OCI-LY3 (cell line): ENCODE results near the gene RPRD1A.
"Not testable (repeated sequence)": the region's sequence is repeated elsewhere in the genome, so short reads cannot be mapped to it uniquely, and the experiment has no call there.

Experiments used
- H2AFZ ChIP-seq: fragments of 200-600, 300-600 bp; shearing (Covaris generic); 2 replicates; pipeline ENCODE4 v1.6.0; 2014; ENCODE audit warnings: antibody characterized with exemption, low read depth, low read length
- H3K27ac ChIP-seq: fragments of 200-600, 300-600 bp; sonication (generic); 2 replicates; pipeline ENCODE4 v1.5.1; 2014; ENCODE audit warnings: mild to moderate bottlenecking, low read length, moderate library complexity, mixed read lengths
- H3K27me3 ChIP-seq: fragments of 200-600, 300-600 bp; sonication (generic); 2 replicates; pipeline ENCODE4 v1.6.1; 2014; ENCODE audit warnings: low read depth, low read length, mixed read lengths
- H3K36me3 ChIP-seq: fragments of 200-600, 300-600 bp; sonication (generic); replicated peaks from 2 replicates; pipeline ENCODE3; 2014; ENCODE audit warnings: low read depth, low read length, mixed read lengths
- H3K4me1 ChIP-seq: fragments of 300-600, 200-600 bp; sonication (generic); 2 replicates; pipeline ENCODE4 v1.6.1; 2014; ENCODE audit warnings: low read length, mixed read lengths
- H3K4me2 ChIP-seq: fragments of 200-600, 300-600 bp; sonication (generic); 2 replicates; pipeline ENCODE4 v1.6.1; 2014; ENCODE audit warnings: low read length, mixed read lengths
- H3K4me3 ChIP-seq: fragments of 300-600, 200-600 bp; sonication (generic); 2 replicates; pipeline ENCODE4 v1.5.1; 2014; ENCODE audit warnings: antibody characterized with exemption, mild to moderate bottlenecking, low read length, moderate library complexity
- H3K79me2 ChIP-seq: fragments of 300-600, 200-600 bp; shearing (Covaris generic); 2 replicates; pipeline ENCODE4 v1.6.1; 2014; ENCODE audit warnings: mild to moderate bottlenecking, low read length, mixed read lengths
- H3K9ac ChIP-seq: fragments of 300-600, 200-600 bp; shearing (Covaris generic); 2 replicates; pipeline ENCODE4 v1.6.0; 2014; ENCODE audit warnings: mild to moderate bottlenecking, low read length, moderate library complexity
- H3K9me3 ChIP-seq: fragments of 200-600, 300-600 bp; shearing (Covaris generic); 2 replicates; pipeline ENCODE4 v1.6.1; 2014; ENCODE audit warnings: low read length, mixed read lengths; ENCODE audit not compliant: insufficient read depth
- H4K20me1 ChIP-seq: fragments of 200-600, 300-600 bp; sonication (generic); 2 replicates; pipeline ENCODE4 v1.6.1; 2016; ENCODE audit warnings: low read length, mixed read lengths; ENCODE audit not compliant: insufficient read depth
- CTCF ChIP-seq: fragments of 200-600, 300-600 bp; sonication (generic); IDR thresholded peaks from 2 replicates; pipeline ENCODE4 v1.5.1; 2014; ENCODE audit warnings: antibody characterized with exemption, low read length, low read depth
- EZH2phosphoT487 ChIP-seq: fragments of 200-600 bp; shearing (Covaris generic); IDR thresholded peaks from 2 replicates; pipeline ENCODE4 v1.6.1; 2018; ENCODE audit warnings: antibody characterized with exemption, mixed run types, low read depth

RPRD1A gene

GRCh38 chr18:36073676-36074075 is 6.3 kb upstream of the RPRD1A start:
- Histone ChIP-seq H3K4me2 (no peak overlapping the region), H4K20me1 (no peaks in the 10 kb centered on the region), H2AFZ (no peak overlapping the region), H3K79me2 (no peaks in the 10 kb centered on the region), H3K4me1 (no peaks in the 10 kb centered on the region), H3K27ac (no peak overlapping the region), H3K9me3 (no peaks in the 10 kb centered on the region), H3K36me3 (no peaks in the 10 kb centered on the region), H3K9ac (no peak overlapping the region), H3K4me3 (no peak overlapping the region), H3K27me3 (peaks cover 9% of the 10 kb centered on the region; the same call in 1 of the 2 replicates)
- no peak for TF ChIP-seq EZH2phosphoT487
- no peak for TF ChIP-seq CTCF

GRCh38 chr18:36072406-36072805 is 5.0 kb upstream of the RPRD1A start:
- H3K9ac ChIP-seq, H3K4me1 ChIP-seq, H3K36me3 ChIP-seq, H3K9me3 ChIP-seq, H2AFZ ChIP-seq, H3K4me2 ChIP-seq, H3K4me3 ChIP-seq, H3K79me2 ChIP-seq, H4K20me1 ChIP-seq, H3K27me3 ChIP-seq, H3K27ac ChIP-seq: not testable (repeated sequence)

GRCh38 chr18:36066686-36067054 is 689 bp downstream of the RPRD1A start:
- Histone ChIP-seq H3K79me2 (peaks cover 57% of the 10 kb centered on the region), H3K4me2 (peak overlapping the region; percentile 85), H3K27me3 (no peaks in the 10 kb centered on the region), H3K4me1 (peaks cover 13% of the 10 kb centered on the region; the same call in 1 of the 2 replicates), H3K9me3 (no peaks in the 10 kb centered on the region), H4K20me1 (peaks cover 31% of the 10 kb centered on the region), H3K27ac (peak overlapping the region; percentile 63), H3K9ac (peak overlapping the region; percentile 86), H2AFZ (0 out of 2 replicates have a peak overlapping the region, but pooled peaks have one; percentile 62), H3K4me3 (peak overlapping the region; percentile 93), H3K36me3 (no peaks in the 10 kb centered on the region)
- TF ChIP-seq EZH2phosphoT487 (no peak), CTCF (no peak)

- TF ChIP-seq EZH2phosphoT487 = no peak
- TF ChIP-seq CTCF = no peak
- peak overlapping the region; percentile 85 for H3K4me2 ChIP-seq
- H3K27me3 ChIP-seq = no peaks in the 10 kb centered on the region
- peaks cover 64% of the 10 kb centered on the region for H3K79me2 ChIP-seq
- no peak overlapping the region for H3K27ac ChIP-seq
- H3K9me3 ChIP-seq = no peaks in the 10 kb centered on the region
- H3K36me3 ChIP-seq = peaks cover 3% of the 10 kb centered on the region
- peak overlapping the region; percentile 86 for H3K9ac ChIP-seq
- no peak overlapping the region for H2AFZ ChIP-seq
- H4K20me1 ChIP-seq = peaks cover 37% of the 10 kb centered on the region
- H3K4me3 ChIP-seq = peak overlapping the region; percentile 93
- peaks cover 13% of the 10 kb centered on the region for H3K4me1 ChIP-seq
Measured at GRCh38 chr18:36066001-36066400, 1.4 kb downstream of the RPRD1A start.

GRCh38 chr18:36064809-36065079 is 2.6 kb downstream of the RPRD1A start:
- not testable (repeated sequence) for H3K4me2 ChIP-seq, H2AFZ ChIP-seq
- H4K20me1 ChIP-seq = peaks cover 46% of the 10 kb centered on the region

More at GRCh38 chr18:36064809-36065079, 2.6 kb downstream of the RPRD1A start:
- H3K9me3 ChIP-seq, H3K36me3 ChIP-seq, H3K27ac ChIP-seq, H3K9ac ChIP-seq, H3K4me3 ChIP-seq, H3K27me3 ChIP-seq: not testable (repeated sequence)
- Histone ChIP-seq H3K79me2 (peaks cover 76% of the 10 kb centered on the region), H3K4me1 (peaks cover 21% of the 10 kb centered on the region)
